Transverse colon (tissue), 4 donors: ENCODE results near the gene PACSIN2. TPM values are rescaled to one million over a fixed set of nuclear protein-coding genes. Genes with fewer than 3 reads are reported as not detected.

Experiments
- DNase-seq: peaks from one replicate; pipeline ENCODE4 v3.0.0-alpha.2; 2019
- H3K27ac ChIP-seq, 4 donors: fragments of 200-600 bp; sonication (generic); 2 replicates each; pipeline ENCODE4 v1.5.1; 2016 to 2018; ENCODE audit warnings: inconsistent platforms in 4 of 4
- H3K27me3 ChIP-seq: fragments of 200-600 bp; sonication (generic); 2 replicates; pipeline ENCODE4 v1.5.1; 2017; ENCODE audit warnings: inconsistent platforms
- H3K36me3 ChIP-seq, 4 donors: fragments of 200-600 bp; sonication (generic); 2 replicates each; pipeline ENCODE4 v1.5.1; 2017 to 2019; ENCODE audit warnings: inconsistent platforms in 4 of 4
- H3K4me1 ChIP-seq, 4 donors: fragments of 200-600 bp; sonication (generic); 2 replicates each; pipeline ENCODE4 v1.5.1; 2017 to 2020; ENCODE audit warnings: inconsistent platforms in 4 of 4
- H3K4me3 ChIP-seq, 4 donors: fragments of 200-600 bp; sonication (generic); 1 replicate in 1 of 4; 2 replicates in 3 of 4; pipeline versions ENCODE4 v1.5.1 to v1.6.1; 2017 to 2019; ENCODE audit warnings: inconsistent platforms in 4 of 4
- H3K9me3 ChIP-seq, 2 donors: fragments of 200-600 bp; sonication (generic); 2 replicates each; pipeline ENCODE4 v1.5.1; 2017 to 2019; ENCODE audit warnings: inconsistent platforms in 2 of 2
- CTCF ChIP-seq, 5 experiments: fragments of 200-600 bp in 3 of 5; fragments of 450-650 bp in 2 of 5; sonication (generic) in 3 of 5; IDR thresholded peaks; 1 replicate in 2 of 5; 2 replicates in 3 of 5; pipeline ENCODE4 v1.5.1; 2016 to 2017; ENCODE audit warnings: antibody characterized with exemption in 5 of 5, inconsistent platforms in 3 of 5, mild to moderate bottlenecking in 2 of 5, moderate library complexity in 1 of 5
- EP300 ChIP-seq: sonication (generic); formaldehyde crosslinking; IDR thresholded peaks from one replicate; pipeline ENCODE4 v1.6.1; 2017; ENCODE audit warnings: antibody characterized with exemption, low read depth
- POLR2A ChIP-seq: fragments of 450-650 bp; IDR thresholded peaks from one replicate; pipeline ENCODE4 v1.6.1; 2016; ENCODE audit warnings: antibody characterized with exemption, mild to moderate bottlenecking, moderate library complexity
- POLR2AphosphoS5 ChIP-seq, 3 donors: sonication (generic); formaldehyde crosslinking; IDR thresholded peaks; one replicate each; pipeline ENCODE4 v1.6.1; 2016; ENCODE audit warnings: antibody characterized with exemption in 3 of 3
- WGBS, 2 donors: methylation state at CpG; one replicate each; pipeline ENCODE4 v1.1.5; 2018; ENCODE audit warnings: low coverage in 1 of 2; 5-methylcytosine and 5-hydroxymethylcytosine counted together
- in situ Hi-C, 4 donors: fragments of 200-750 bp; cut with MboI; loops; one replicate each; pipeline versions ENCODE4 v1.15.0 to v1.15.1; 2017; ENCODE audit warnings: low sequenced_read_pairs in 3 of 4, low pct_ligation_motif_present in 1 of 4, low pct_unique_long_range_greater_than_20kb in 1 of 4
- intact Hi-C: fragments of 100-400 bp; cut with DNase I; formaldehyde crosslinking; loops from one replicate; pipeline ENCODE4 v1.15.1; 2023; ENCODE audit warnings: low total_unique reads
- total RNA-seq, 4 donors: library from RNA; depleted of rRNA; stranded (reverse); fragments of >200 nt; gene quantifications; one replicate each; pipeline ENCODE4 v1.1.0, GENCODE V29; 2016

PACSIN2 gene
- total RNA-seq, 4 donors from 2014 or later = 53.9 to 250 (median 198) TPM

- no peaks in the 10 kb centered on the region for H3K9me3 ChIP-seq
- H3K4me1 ChIP-seq = peaks cover 48 to 87% (median 67%) of the 10 kb centered on the region in 4 donors
- intact Hi-C loops = loop anchor here (10.0 kb wide), 1 partner anchor 63 kb away; no protein-coding TSS in a partner anchor
- DNase-seq = no peak
- no peaks in the 10 kb centered on the region for H3K36me3 ChIP-seq
- H3K4me3 ChIP-seq = no peak overlapping the region
- no peaks in the 10 kb centered on the region for H3K27me3 ChIP-seq
- H3K27ac ChIP-seq = peak overlapping the region; percentile 82 to 92 (median 88)
- 42 to 48% methylated on average over 6 to 10 of the region's 10 CpGs for WGBS, 2 donors
- in situ Hi-C loops = no loop called here
- TF ChIP-seq POLR2A (no peak), POLR2AphosphoS5 (IDR thresholded peaks at IDR 0.05) (no peak), CTCF (IDR thresholded peaks at IDR 0.05) (no peak), EP300 (no peak)
Measured at GRCh38 chr22:42931421-42932196, 83.3 kb downstream of the PACSIN2 start.

- Histone ChIP-seq H3K27me3 (no peaks in the 10 kb centered on the region), H3K27ac (peak overlapping the region; percentile 82 to 92 (median 88)), H3K36me3 (no peaks in the 10 kb centered on the region), H3K4me3 (no peak overlapping the region), H3K4me1 (peaks cover 48 to 87% (median 65%) of the 10 kb centered on the region in 4 donors), H3K9me3 (no peaks in the 10 kb centered on the region)
- WGBS, 2 donors = 67 to 76% methylated on average over 2 to 9 of the region's 9 CpGs
- in situ Hi-C loops = no loop called here
- intact Hi-C loops = loop anchor here (10.0 kb wide), 1 partner anchor 64 kb away; no protein-coding TSS in a partner anchor
- TF ChIP-seq POLR2AphosphoS5 (IDR thresholded peaks at IDR 0.05) (no peak), CTCF (IDR thresholded peaks at IDR 0.05) (no peak), POLR2A (no peak), EP300 (no peak)
- DNase-seq = no peak
Measured at GRCh38 chr22:42930810-42931420, 84.0 kb downstream of the PACSIN2 start.

- Histone ChIP-seq H3K36me3 (no peaks in the 10 kb centered on the region), H3K27me3 (no peaks in the 10 kb centered on the region), H3K27ac (peak overlapping the region; percentile 82 to 92 (median 88)), H3K4me3 (no peak overlapping the region), H3K9me3 (no peaks in the 10 kb centered on the region), H3K4me1 (peaks cover 42 to 87% (median 57%) of the 10 kb centered on the region in 4 donors)
- 60 to 76% methylated on average over 5 to 6 of the region's 6 CpGs for WGBS, 2 donors
- intact Hi-C loops (loop anchor here (10.0 kb wide), 1 partner anchor 65 kb away; no protein-coding TSS in a partner anchor), in situ Hi-C loops (no loop called here)
- no peak for DNase-seq
- TF ChIP-seq POLR2A = no peak
- no peak for TF ChIP-seq POLR2AphosphoS5 (IDR thresholded peaks at IDR 0.05)
- TF ChIP-seq CTCF (IDR thresholded peaks at IDR 0.05) = no peak
- no peak for TF ChIP-seq EP300
Measured at GRCh38 chr22:42929838-42930155, 85.2 kb downstream of the PACSIN2 start.

- in situ Hi-C loops = no loop called here
- Histone ChIP-seq H3K9me3 (no peaks in the 10 kb centered on the region), H3K27me3 (no peaks in the 10 kb centered on the region), H3K4me3 (no peak overlapping the region), H3K36me3 (no peaks in the 10 kb centered on the region), H3K27ac (peak overlapping the region; percentile 82 to 92 (median 88)), H3K4me1 (peaks cover 36 to 82% (median 52%) of the 10 kb centered on the region in 4 donors)
- intact Hi-C loops = no loop called here
- no peak for TF ChIP-seq POLR2A
- TF ChIP-seq POLR2AphosphoS5 (IDR thresholded peaks at IDR 0.05) = peak in 2 of 3 donors; percentile 40 to 50
- no peak for DNase-seq
- 70 to 94% methylated on average over 7 to 14 of the region's 14 CpGs for WGBS, 2 donors
Measured at GRCh38 chr22:42928969-42929837, 85.7 kb downstream of the PACSIN2 start.
